Trophoblast cell (in vitro differentiated cells and primary cell): ENCODE data around the gene WDR46. TPM values are rescaled to one million over a fixed set of nuclear protein-coding genes. Genes with fewer than 3 reads are reported as not detected.

ENCODE experiments used
- DNase-seq, 2 donors: peaks; one replicate each; pipeline ENCODE4 v3.0.0-alpha.2; 2016
- H2AFZ ChIP-seq: 2 replicates; pipeline ENCODE4 v1.6.1; 2013; ENCODE audit warnings: low read length, moderate library complexity, mild to moderate bottlenecking; ENCODE audit not compliant: insufficient read depth, poor library complexity
- H2AK5ac ChIP-seq: 2 replicates; pipeline ENCODE4 v1.6.1; 2013; ENCODE audit warnings: mild to moderate bottlenecking, low read length
- H2BK120ac ChIP-seq: 2 replicates; pipeline ENCODE4 v1.6.1; 2013; ENCODE audit warnings: low read length, mild to moderate bottlenecking, moderate library complexity; ENCODE audit not compliant: insufficient read depth, poor library complexity
- H2BK12ac ChIP-seq: 2 replicates; pipeline ENCODE4 v1.6.1; 2013; ENCODE audit warnings: mild to moderate bottlenecking, low read length, moderate library complexity
- H2BK5ac ChIP-seq: 2 replicates; pipeline ENCODE4 v1.6.1; 2013; ENCODE audit warnings: low read length, low read depth, moderate library complexity, mild to moderate bottlenecking; ENCODE audit not compliant: poor library complexity
- H3K14ac ChIP-seq: 2 replicates; pipeline ENCODE4 v1.6.1; 2013; ENCODE audit warnings: mild to moderate bottlenecking, low read length
- H3K18ac ChIP-seq: 2 replicates; pipeline ENCODE4 v1.6.1; 2013; ENCODE audit warnings: mild to moderate bottlenecking, low read length
- H3K23ac ChIP-seq: 2 replicates; pipeline ENCODE4 v1.6.1; 2013; ENCODE audit warnings: low read length
- H3K27ac ChIP-seq: 2 replicates; pipeline ENCODE4 v1.5.1; 2013; ENCODE audit warnings: low read depth, mild to moderate bottlenecking, inconsistent platforms, low read length, moderate library complexity
- H3K27me3 ChIP-seq: 2 replicates; pipeline ENCODE4 v1.6.1; 2013; ENCODE audit warnings: inconsistent platforms, mild to moderate bottlenecking, low read length, moderate library complexity; ENCODE audit not compliant: insufficient read depth
- H3K36me3 ChIP-seq, 2 experiments: 1 replicate in 1 of 2; 2 replicates in 1 of 2; pipeline ENCODE4 v1.6.1; 2013; ENCODE audit warnings: low read length in 2 of 2, mild to moderate bottlenecking in 2 of 2, moderate library complexity in 1 of 2; ENCODE audit not compliant: insufficient read depth in 2 of 2, control insufficient read depth in 1 of 2
- H3K4ac ChIP-seq: 2 replicates; pipeline ENCODE4 v1.6.1; 2013; ENCODE audit warnings: low read depth, mild to moderate bottlenecking, low read length, moderate library complexity
- H3K4me1 ChIP-seq, 2 experiments: 1 replicate in 1 of 2; 2 replicates in 1 of 2; pipeline ENCODE4 v1.6.1; 2013; ENCODE audit warnings: low read length in 2 of 2, mild to moderate bottlenecking in 2 of 2, moderate library complexity in 1 of 2; ENCODE audit not compliant: insufficient read depth in 2 of 2, control insufficient read depth in 1 of 2
- H3K4me2 ChIP-seq: 2 replicates; pipeline ENCODE4 v1.6.1; 2013; ENCODE audit warnings: inconsistent platforms, mild to moderate bottlenecking, low read length, moderate library complexity
- H3K4me3 ChIP-seq: 2 replicates; pipeline ENCODE4 v1.5.1; 2013; ENCODE audit warnings: mild to moderate bottlenecking, low read depth, low read length, inconsistent platforms
- H3K79me1 ChIP-seq: one replicate; pipeline ENCODE4 v1.6.1; 2013; ENCODE audit warnings: low read length
- H3K79me2 ChIP-seq: 2 replicates; pipeline ENCODE4 v1.6.1; 2013; ENCODE audit warnings: low read length, mild to moderate bottlenecking; ENCODE audit not compliant: control insufficient read depth, insufficient read depth, poor library complexity
- H3K9ac ChIP-seq: 2 replicates; pipeline ENCODE4 v1.6.1; 2013; ENCODE audit warnings: mild to moderate bottlenecking, low read length
- H3K9me3 ChIP-seq: 2 replicates; pipeline ENCODE4 v1.6.1; 2013; ENCODE audit warnings: low read depth, mild to moderate bottlenecking, control low read depth, inconsistent platforms, low read length; ENCODE audit not compliant: insufficient read depth
- H4K12ac ChIP-seq: 2 replicates; pipeline ENCODE4 v1.6.1; 2013; ENCODE audit warnings: low read depth, mild to moderate bottlenecking, low read length, moderate library complexity
- H4K8ac ChIP-seq: 2 replicates; pipeline ENCODE4 v1.6.1; 2013; ENCODE audit warnings: low read depth, mild to moderate bottlenecking, low read length, moderate library complexity
- H4K91ac ChIP-seq: one replicate; pipeline ENCODE4 v1.6.1; 2013; ENCODE audit warnings: low read depth, mild to moderate bottlenecking, low read length, moderate library complexity
- WGBS: extraction: QIAGEN DNeasy Blood & Tissue Kit; methylation state at CpG from one replicate; pipeline ENCODE4 v1.1.7; 2013; ENCODE audit warnings: missing lambda C conversion rate; ENCODE audit not compliant: insufficient read length, insufficient coverage; ENCODE audit errors: extremely low coverage; 5-methylcytosine and 5-hydroxymethylcytosine counted together
- polyA plus RNA-seq: library from polyadenylated mRNA; stranded (reverse); fragments of 200-250 nt; gene quantifications from 2 replicates; pipeline ENCODE4 v1.2.3, GENCODE V29; 2013

WDR46 gene, protein sequence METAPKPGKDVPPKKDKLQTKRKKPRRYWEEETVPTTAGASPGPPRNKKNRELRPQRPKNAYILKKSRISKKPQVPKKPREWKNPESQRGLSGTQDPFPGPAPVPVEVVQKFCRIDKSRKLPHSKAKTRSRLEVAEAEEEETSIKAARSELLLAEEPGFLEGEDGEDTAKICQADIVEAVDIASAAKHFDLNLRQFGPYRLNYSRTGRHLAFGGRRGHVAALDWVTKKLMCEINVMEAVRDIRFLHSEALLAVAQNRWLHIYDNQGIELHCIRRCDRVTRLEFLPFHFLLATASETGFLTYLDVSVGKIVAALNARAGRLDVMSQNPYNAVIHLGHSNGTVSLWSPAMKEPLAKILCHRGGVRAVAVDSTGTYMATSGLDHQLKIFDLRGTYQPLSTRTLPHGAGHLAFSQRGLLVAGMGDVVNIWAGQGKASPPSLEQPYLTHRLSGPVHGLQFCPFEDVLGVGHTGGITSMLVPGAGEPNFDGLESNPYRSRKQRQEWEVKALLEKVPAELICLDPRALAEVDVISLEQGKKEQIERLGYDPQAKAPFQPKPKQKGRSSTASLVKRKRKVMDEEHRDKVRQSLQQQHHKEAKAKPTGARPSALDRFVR
- 60.7 and 63.5 TPM in 2 replicates for polyA plus RNA-seq

GRCh38 chr6:33288921-33289783, at the start of gene WDR46, which contains the start of gene PFDN6:
TSS of gene WDR46 (minus strand) at chr6:33289239. CDS start at chr6:33289170, 69 bp downstream.
TSS of gene PFDN6 (plus strand) at chr6:33289601. CDS start at chr6:33289857, 256 bp downstream.
- Histone ChIP-seq H3K9me3 (peaks cover 1% of the 10 kb centered on the region), H3K4me3 (peak within 1 kb of the TSS; percentile 89), H3K79me1 (peaks cover 6% of the 10 kb centered on the region), H3K4me1 (peaks cover 10 to 13% of the 10 kb centered on the region in 2 experiments), H2AK5ac (peak within 1 kb of the TSS; percentile 49), H3K27me3 (no peaks in the 10 kb centered on the region), H3K14ac (peak within 1 kb of the TSS; percentile 82), H4K8ac (peak within 1 kb of the TSS; percentile 85), H3K23ac (no peak within 1 kb of the TSS), H3K27ac (peak within 1 kb of the TSS; percentile 12), H3K18ac (peak within 1 kb of the TSS; percentile 64), H2BK5ac (peak within 1 kb of the TSS; percentile 70), H3K9ac (peak within 1 kb of the TSS; percentile 94), H2BK12ac (no peak within 1 kb of the TSS), H3K79me2 (peaks cover 6% of the 10 kb centered on the region), H4K12ac (peak within 1 kb of the TSS; percentile 81), H3K36me3 (peaks cover 37 to 55% of the 10 kb centered on the region in 2 experiments), H3K4me2 (peak within 1 kb of the TSS; percentile 92), H2AFZ (peak within 1 kb of the TSS; percentile 79), H2BK120ac (peak within 1 kb of the TSS; percentile 54), H4K91ac (peak within 1 kb of the TSS; percentile 55), H3K4ac (peak within 1 kb of the TSS; percentile 71)
- peak; percentile 82 to 89 for DNase-seq
- WGBS = no CpG with 5 or more reads among the region's 43 CpGs

DNA sequence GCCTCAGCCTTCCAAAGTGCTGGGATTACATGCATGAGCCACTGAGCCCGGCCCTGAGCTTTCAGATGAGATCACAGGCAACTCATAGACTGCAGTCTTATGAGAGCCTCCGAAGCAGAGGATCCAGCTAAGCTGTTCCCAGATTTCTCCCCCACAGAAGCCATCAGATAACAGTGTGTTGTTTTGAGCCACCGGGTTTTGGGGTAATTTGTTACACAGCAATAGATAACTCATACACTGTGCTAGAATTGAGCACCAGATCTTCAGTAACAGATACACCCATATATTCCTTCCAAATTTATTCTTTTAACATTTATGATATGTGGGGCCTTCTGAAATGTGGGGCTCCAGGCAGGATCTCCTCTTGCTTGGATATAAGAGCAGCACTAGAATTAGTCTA, 47.5 kb upstream of the WDR46 start:
- no peak overlapping the region for H3K23ac ChIP-seq
- H3K79me1 ChIP-seq = no peaks in the 10 kb centered on the region
- no peak overlapping the region for H4K8ac ChIP-seq
- H3K27ac ChIP-seq = no peak overlapping the region
- H3K4me2 ChIP-seq = no peak overlapping the region
- no peak overlapping the region for H2BK12ac ChIP-seq
- H3K18ac ChIP-seq = no peak overlapping the region
- no peaks in the 10 kb centered on the region for H3K9me3 ChIP-seq
- H4K12ac ChIP-seq = no peak overlapping the region
- no peak overlapping the region for H2AK5ac ChIP-seq
- H3K79me2 ChIP-seq = no peaks in the 10 kb centered on the region
- DNase-seq = no peak
- no CpG with 5 or more reads among the region's 3 CpGs for WGBS
- H3K36me3 ChIP-seq = no peaks in the 10 kb centered on the region
- H3K4ac ChIP-seq = no peak overlapping the region
- H3K9ac ChIP-seq = no peak overlapping the region
- no peak overlapping the region for H2BK120ac ChIP-seq
- no peak overlapping the region for H2AFZ ChIP-seq
- no peak overlapping the region for H3K14ac ChIP-seq
- no peak overlapping the region for H2BK5ac ChIP-seq
- H3K4me1 ChIP-seq = no peaks in the 10 kb centered on the region
- H3K4me3 ChIP-seq = no peak overlapping the region
- H3K27me3 ChIP-seq = no peaks in the 10 kb centered on the region
- no peak overlapping the region for H4K91ac ChIP-seq

DNA sequence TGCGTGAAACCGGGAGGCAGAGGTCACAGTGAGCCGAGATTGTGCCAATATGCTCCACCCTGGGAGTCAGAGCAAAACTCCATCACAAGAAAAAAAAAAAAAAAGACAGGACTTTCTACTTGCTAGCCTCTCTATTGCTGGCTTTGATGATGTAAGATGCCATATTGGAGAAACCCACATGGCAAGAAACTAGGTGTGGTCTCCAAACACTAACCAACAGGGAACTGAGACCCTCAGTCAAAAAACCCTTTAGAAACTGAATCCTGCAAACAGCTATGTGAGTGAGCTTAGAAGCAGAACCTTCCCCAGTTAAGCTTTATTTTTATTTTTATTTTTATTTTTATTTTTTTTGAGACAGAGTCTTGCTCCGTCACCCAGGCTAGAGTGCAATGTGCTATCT, 46.9 kb upstream of the WDR46 start:
- H2BK5ac ChIP-seq = no peak overlapping the region
- H4K8ac ChIP-seq = no peak overlapping the region
- H2AK5ac ChIP-seq = no peak overlapping the region
- WGBS = no CpG with 5 or more reads among the region's 4 CpGs
- no peaks in the 10 kb centered on the region for H3K27me3 ChIP-seq
- H2AFZ ChIP-seq = no peak overlapping the region
- no peaks in the 10 kb centered on the region for H3K79me1 ChIP-seq
- no peaks in the 10 kb centered on the region for H3K79me2 ChIP-seq
- H4K91ac ChIP-seq = no peak overlapping the region
- no peak overlapping the region for H3K4me2 ChIP-seq
- no peak overlapping the region for H3K23ac ChIP-seq
- H3K4me3 ChIP-seq = no peak overlapping the region
- no peak overlapping the region for H3K27ac ChIP-seq
- H2BK120ac ChIP-seq = no peak overlapping the region
- no peak overlapping the region for H4K12ac ChIP-seq
- H3K18ac ChIP-seq = no peak overlapping the region
- no peak for DNase-seq
- no peaks in the 10 kb centered on the region for H3K4me1 ChIP-seq
- no peak overlapping the region for H2BK12ac ChIP-seq
- H3K14ac ChIP-seq = no peak overlapping the region
- H3K9me3 ChIP-seq = no peaks in the 10 kb centered on the region
- no peaks in the 10 kb centered on the region for H3K36me3 ChIP-seq
- H3K4ac ChIP-seq = no peak overlapping the region
- H3K9ac ChIP-seq = no peak overlapping the region

- WGBS = no CpG with 5 or more reads among the region's 4 CpGs
- Histone ChIP-seq H3K4me1 (no peaks in the 10 kb centered on the region), H3K79me2 (no peaks in the 10 kb centered on the region), H4K8ac (no peak overlapping the region), H3K36me3 (no peaks in the 10 kb centered on the region), H4K91ac (no peak overlapping the region), H3K4me3 (no peak overlapping the region), H2BK5ac (no peak overlapping the region), H4K12ac (no peak overlapping the region), H3K4me2 (no peak overlapping the region), H2AFZ (no peak overlapping the region), H3K27ac (no peak overlapping the region), H3K18ac (no peak overlapping the region), H2BK12ac (no peak overlapping the region), H3K79me1 (no peaks in the 10 kb centered on the region), H2AK5ac (no peak overlapping the region), H3K14ac (no peak overlapping the region), H3K9me3 (peaks cover 2% of the 10 kb centered on the region), H3K23ac (no peak overlapping the region), H3K9ac (no peak overlapping the region), H2BK120ac (no peak overlapping the region), H3K4ac (no peak overlapping the region), H3K27me3 (no peaks in the 10 kb centered on the region)
- DNase-seq = no peak
These were observed 44.6 kb upstream of the WDR46 start for GRCh38 chr6:33333666-33334065.
